Ishikawa (cell line): ENCODE measurements around the gene STX8.

Experiments used
- CEBPB ChIP-seq: IDR thresholded peaks from 2 replicates; pipeline ENCODE4 v1.6.1; 2012
- CREB1 ChIP-seq: IDR thresholded peaks from 2 replicates; pipeline ENCODE4 v1.6.1; 2012; ENCODE audit warnings: low read depth
- EGR1 ChIP-seq: IDR thresholded peaks from 2 replicates; pipeline ENCODE4 v1.6.1; 2012
- EP300 ChIP-seq: IDR thresholded peaks from 2 replicates; pipeline ENCODE4 v1.6.1; 2012; ENCODE audit warnings: borderline replicate concordance
- FOXM1 ChIP-seq: IDR thresholded peaks from 2 replicates; pipeline ENCODE4 v1.6.1; 2012; ENCODE audit warnings: low read depth, borderline replicate concordance
- MAX ChIP-seq: IDR thresholded peaks from 2 replicates; pipeline ENCODE4 v1.6.1; 2012
- NFIC ChIP-seq: IDR thresholded peaks from 2 replicates; pipeline ENCODE4 v1.6.1; 2012
- REST ChIP-seq: IDR thresholded peaks from 2 replicates; pipeline ENCODE4 v1.6.1; 2012; ENCODE audit warnings: low read depth, mild to moderate bottlenecking
- TCF12 ChIP-seq: IDR thresholded peaks from 2 replicates; pipeline ENCODE4 v1.6.1; 2012; ENCODE audit warnings: low read depth
- YY1 ChIP-seq: IDR thresholded peaks from 2 replicates; pipeline ENCODE4 v1.6.1; 2012; ENCODE audit warnings: low read depth

- TF ChIP-seq FOXM1 (no peak), YY1 (no peak), MAX (no peak), EGR1 (no peak), REST (no peak), EP300 (no peak), TCF12 (no peak), CREB1 (no peak), NFIC (no peak), CEBPB (no peak)
Observed at GRCh38 chr17:9227819-9228407, 347.7 kb downstream of the STX8 start.
